ENCODE data around the gene TSPAN10.

TSPAN10 gene

GRCh38 chr17:81690549-81690948 lies 53.6 kb downstream of the TSPAN10 start:
- no peak for DNase-seq

DNA sequence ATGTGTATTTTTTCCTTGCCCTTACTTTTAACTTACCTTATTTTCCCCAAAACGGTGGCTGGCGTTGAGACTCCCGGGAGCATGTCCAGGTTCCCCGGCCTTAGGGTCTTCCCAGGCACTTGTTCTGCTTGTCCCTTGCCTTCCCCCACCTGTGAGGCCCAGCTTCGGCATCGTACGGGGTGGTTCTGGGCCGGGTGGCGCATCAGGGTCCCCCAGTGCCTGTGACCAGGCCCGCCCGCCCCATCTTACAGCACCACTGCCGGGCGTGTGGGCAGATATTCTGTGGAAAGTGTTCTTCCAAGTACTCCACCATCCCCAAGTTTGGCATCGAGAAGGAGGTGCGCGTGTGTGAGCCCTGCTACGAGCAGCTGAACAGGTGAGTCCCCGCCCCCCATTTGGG lies 54.2 kb downstream of the TSPAN10 start:
- DNase-seq = no peak

DNA sequence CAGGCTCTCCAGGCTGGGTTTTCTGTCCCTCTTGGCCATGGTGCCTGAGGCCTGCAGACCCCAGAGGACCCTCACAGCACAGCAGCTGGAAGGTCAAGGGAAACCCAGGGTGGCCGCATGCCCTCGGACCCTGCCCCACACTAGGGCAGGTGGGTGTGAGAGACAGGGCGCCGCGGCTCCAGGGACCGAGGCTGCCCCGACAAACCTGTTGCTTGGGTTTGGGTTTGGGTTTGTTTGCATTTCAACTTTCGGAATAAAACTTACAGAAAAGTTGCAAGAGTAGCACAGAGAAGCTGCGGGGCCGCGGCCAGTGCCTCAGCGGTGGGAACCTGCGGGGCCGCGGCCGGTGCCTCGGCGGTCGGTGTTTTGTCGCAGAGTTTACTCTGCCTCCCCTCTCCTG lies 54.6 kb downstream of the TSPAN10 start:
- DNase-seq = no peak

GRCh38 chr17:81693509-81694210 lies 56.7 kb downstream of the TSPAN10 start:
- no peak for DNase-seq

- no peak for DNase-seq
Measured at GRCh38 chr17:81694810-81695209, 57.8 kb downstream of the TSPAN10 start.

GRCh38 chr17:81695211-81695610 lies 58.2 kb downstream of the TSPAN10 start:
- no peak for DNase-seq

GRCh38 chr17:81695801-81696200 lies 58.8 kb downstream of the TSPAN10 start:
- no peak for DNase-seq

GRCh38 chr17:81696218-81696941 lies 59.4 kb downstream of the TSPAN10 start:
- DNase-seq = no peak

DNA sequence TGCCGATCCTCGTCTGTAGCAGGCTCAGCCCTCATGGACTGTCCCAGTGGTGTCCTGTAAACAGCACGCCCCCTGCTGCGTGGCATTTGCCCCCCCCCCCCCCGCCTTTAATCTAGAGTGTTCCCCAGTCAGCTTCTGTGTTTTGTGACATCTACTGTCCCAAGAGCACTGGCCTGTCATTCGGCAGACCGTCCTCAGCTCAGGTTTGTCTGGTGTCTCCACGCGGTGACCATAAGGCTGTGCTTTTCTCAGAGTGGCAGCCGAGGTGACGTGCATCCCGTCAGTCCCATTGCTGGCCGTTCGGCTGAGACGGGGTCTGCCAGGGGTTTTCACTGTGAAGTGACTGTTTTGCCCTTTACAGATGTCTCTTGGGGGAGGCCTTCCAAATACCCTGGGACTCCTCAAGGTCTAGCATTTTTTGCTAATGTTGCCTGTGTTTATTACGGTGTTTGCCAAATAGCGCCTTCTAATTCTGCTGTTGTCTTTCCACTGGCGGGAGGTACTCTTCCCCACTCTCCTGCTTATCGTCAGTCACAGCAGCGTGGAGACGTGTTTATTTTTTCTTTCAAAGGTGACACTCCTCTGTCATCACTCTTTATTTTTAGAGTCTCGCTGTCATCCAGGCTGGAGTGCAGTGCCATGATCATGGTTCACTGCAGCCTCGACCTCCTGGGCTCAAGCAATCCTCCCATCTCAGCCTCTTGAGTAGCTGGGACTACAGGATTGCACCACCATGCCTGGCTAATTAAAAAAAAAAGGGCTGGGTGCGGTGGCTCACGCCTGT lies 60.5 kb downstream of the TSPAN10 start:
- no peak for DNase-seq

Data from NCI-H1436 treated with DMSO at 0.1 percent for 48 hours (cell line).